CD4-positive, CD25-positive, alpha-beta regulatory T cell (primary cell): ENCODE data around the gene ZBTB8A. TPM values are rescaled to one million over a fixed set of nuclear protein-coding genes. Genes with fewer than 3 reads are reported as not detected.

ENCODE experiments used
- ATAC-seq, 2 donors: fragments of 150-1000 bp; cut with Tn5 transposase; one replicate each; pipeline ENCODE4 v1.10.0; 2021; ENCODE audit warnings: low read depth in 2 of 2, moderate number of reproducible peaks in 2 of 2, moderate library complexity in 1 of 2
- DNase-seq, 3 donors: peaks; one replicate each; pipeline versions ENCODE4 v3.0.0 to v3.0.0-alpha.2; 2012 to 2022; ENCODE audit warnings: mixed read lengths in 1 of 3
- H3K27ac ChIP-seq: one replicate; pipeline ENCODE4 v1.7.0; 2013; ENCODE audit warnings: mild to moderate bottlenecking, low read length; ENCODE audit not compliant: insufficient read depth, poor library complexity, severe bottlenecking
- H3K27me3 ChIP-seq: one replicate; pipeline ENCODE4 v1.7.0; 2013; ENCODE audit warnings: low read length; ENCODE audit not compliant: control insufficient read depth, insufficient read depth
- H3K36me3 ChIP-seq: one replicate; pipeline ENCODE4 v1.7.0; 2013; ENCODE audit warnings: mild to moderate bottlenecking, low read length, moderate library complexity; ENCODE audit not compliant: control insufficient read depth, insufficient read depth
- H3K4me1 ChIP-seq: 2 replicates; pipeline ENCODE4 v1.7.0; 2013; ENCODE audit warnings: mild to moderate bottlenecking, low read length; ENCODE audit not compliant: insufficient read depth, control insufficient read depth, poor library complexity, severe bottlenecking
- H3K4me3 ChIP-seq: one replicate; pipeline ENCODE4 v1.7.0; 2013; ENCODE audit warnings: low read depth, mild to moderate bottlenecking, low read length, moderate library complexity
- H3K9me3 ChIP-seq, 2 experiments: 1 replicate in 1 of 2; 2 replicates in 1 of 2; pipeline ENCODE4 v1.7.0; 2013; ENCODE audit warnings: low read length in 2 of 2, mild to moderate bottlenecking in 1 of 2, moderate library complexity in 1 of 2; ENCODE audit not compliant: control insufficient read depth in 2 of 2
- H3K27ac Mint-ChIP-seq, 3 donors: one replicate each; pipeline ENCODE4 v1.8.0; 2020 to 2022; ENCODE audit warnings: mild to moderate bottlenecking in 3 of 3, mixed read lengths in 3 of 3, moderate library complexity in 2 of 3
- H3K27me3 Mint-ChIP-seq: one replicate; pipeline ENCODE4 v1.8.0; 2022; ENCODE audit warnings: mild to moderate bottlenecking, mixed read lengths
- H3K36me3 Mint-ChIP-seq: one replicate; pipeline ENCODE4 v1.8.0; 2020; ENCODE audit warnings: mixed read lengths
- H3K4me1 Mint-ChIP-seq, 4 donors: one replicate each; pipeline ENCODE4 v1.8.0; 2020 to 2022; ENCODE audit warnings: mixed read lengths in 4 of 4, mild to moderate bottlenecking in 1 of 4
- H3K4me3 Mint-ChIP-seq, 4 donors: one replicate each; pipeline ENCODE4 v1.8.0; 2020 to 2022; ENCODE audit warnings: mild to moderate bottlenecking in 4 of 4, mixed read lengths in 4 of 4, moderate library complexity in 3 of 4
- H3K9me3 Mint-ChIP-seq, 7 donors: one replicate each; pipeline ENCODE4 v1.8.0; 2020 to 2022; ENCODE audit warnings: mixed read lengths in 7 of 7, mild to moderate bottlenecking in 3 of 7, moderate library complexity in 2 of 7
- polyA plus RNA-seq, 4 donors: library from polyadenylated mRNA; unstranded; fragments of 300-500 nt; fragmentation: Illumina TruSeq; gene quantifications; one replicate each; pipeline ENCODE4 v1.2.3, GENCODE V29; 2021
- total RNA-seq: library from RNA; stranded (reverse); gene quantifications from one replicate; pipeline ENCODE4 v1.2.3, GENCODE V29; 2022

Gene ZBTB8A
- total and polyA plus RNA-seq, 5 donors from 2014 or later, result 0.12 TPM; not detected in 4

DNA sequence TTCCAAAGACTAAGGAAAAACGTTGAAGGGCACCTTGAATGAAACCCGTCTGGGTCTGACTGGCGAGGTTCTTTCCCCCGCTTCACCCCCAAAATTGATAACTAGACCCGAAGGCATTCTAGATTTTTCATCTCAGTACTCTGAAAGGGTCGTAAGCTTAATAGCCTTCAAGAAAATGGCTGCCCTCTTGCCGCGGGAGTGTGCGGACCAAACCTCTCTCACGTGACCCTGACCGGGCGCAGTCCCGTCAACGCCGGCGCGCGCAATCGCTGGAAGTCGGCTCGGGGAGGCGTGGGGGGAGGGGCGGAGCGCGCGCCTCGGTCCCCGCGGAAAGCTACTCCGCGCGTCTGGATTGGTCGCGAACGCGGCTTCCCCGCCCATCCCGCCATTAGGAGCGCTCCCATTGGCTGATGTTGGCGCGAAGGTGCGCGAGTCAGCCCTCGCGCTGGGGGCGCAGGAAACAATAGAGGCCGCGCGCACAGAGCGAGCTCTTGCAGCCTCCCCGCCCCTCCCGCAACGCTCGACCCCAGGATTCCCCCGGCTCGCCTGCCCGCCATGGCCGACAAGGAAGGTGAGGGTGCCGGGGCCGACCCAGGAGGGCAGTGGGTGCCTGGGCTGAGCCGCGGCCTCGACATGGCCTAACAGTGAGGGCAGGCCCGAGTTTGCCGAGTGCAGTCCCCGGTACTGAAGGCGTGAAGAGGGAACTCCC is 111.7 kb downstream of the ZBTB8A start, which contains the start of gene RBBP4:
Gene RBBP4, plus strand, starts transcription at position 457 of the 709 bp plus-strand sequence. Its CDS starts 99 bp downstream, at position 556.
- H3K4me3 Mint-ChIP-seq, result peak within 1 kb of the TSS; percentile 89 to 95 (median 95)
- DNase-seq, result peak; percentile 95 to 98 (median 98)
- H3K4me3 ChIP-seq, result peak within 1 kb of the TSS; percentile 93
- H3K4me1 ChIP-seq, result peaks cover 59% of the 10 kb centered on the region
- H3K27ac Mint-ChIP-seq, result peak within 1 kb of the TSS; percentile 96 to 100 (median 98)
- no peaks in the 10 kb centered on the region for H3K9me3 ChIP-seq
- peaks cover 18 to 76% (median 51%) of the 10 kb centered on the region in 4 donors for H3K4me1 Mint-ChIP-seq
- peaks cover 6% of the 10 kb centered on the region for H3K27me3 Mint-ChIP-seq
- no peaks in the 10 kb centered on the region for H3K9me3 Mint-ChIP-seq
- H3K27me3 ChIP-seq, result no peaks in the 10 kb centered on the region
- ATAC-seq, result peak; percentile 88
- peaks cover 17% of the 10 kb centered on the region for H3K36me3 Mint-ChIP-seq
- H3K27ac ChIP-seq, result peak within 1 kb of the TSS; percentile 99
- H3K36me3 ChIP-seq, result peaks cover 25% of the 10 kb centered on the region

DNA sequence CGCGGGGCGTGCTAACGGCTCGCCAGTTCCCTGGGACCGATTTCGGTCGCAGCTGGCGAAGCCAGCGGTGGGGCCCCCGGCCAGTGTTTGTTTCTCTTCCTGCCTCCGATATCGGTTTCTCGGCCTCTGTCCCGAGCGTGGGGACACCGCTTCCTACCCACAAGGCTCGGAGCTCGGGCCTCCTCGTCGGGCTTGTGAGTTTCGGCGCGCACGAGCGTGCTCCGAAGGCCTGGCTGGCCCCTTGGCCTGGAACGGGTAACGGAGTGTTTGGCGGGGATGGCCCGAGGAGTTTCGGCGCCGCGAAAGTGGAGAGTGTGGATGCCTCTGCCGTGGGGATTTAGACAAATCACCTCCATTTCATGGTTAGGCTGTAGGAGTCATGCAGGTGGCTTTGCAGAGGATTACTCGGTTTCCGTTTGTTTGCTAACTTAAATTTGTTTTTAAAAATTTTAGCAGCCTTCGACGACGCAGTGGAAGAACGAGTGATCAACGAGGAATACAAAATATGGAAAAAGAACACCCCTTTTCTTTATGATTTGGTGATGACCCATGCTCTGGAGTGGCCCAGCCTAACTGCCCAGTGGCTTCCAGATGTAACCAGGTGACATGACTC is 112.3 kb downstream of the ZBTB8A start:
- Histone ChIP-seq H3K27ac (peak overlapping the region; percentile 99), H3K36me3 (peaks cover 32% of the 10 kb centered on the region), H3K9me3 (no peaks in the 10 kb centered on the region), H3K4me1 (peaks cover 59% of the 10 kb centered on the region), H3K27me3 (no peaks in the 10 kb centered on the region), H3K4me3 (peak overlapping the region; percentile 87)
- H3K36me3 Mint-ChIP-seq, result peaks cover 17% of the 10 kb centered on the region
- H3K27ac Mint-ChIP-seq, result peak overlapping the region; percentile 96 to 100 (median 98)
- peaks cover 18 to 80% (median 52%) of the 10 kb centered on the region in 4 donors for H3K4me1 Mint-ChIP-seq
- DNase-seq (no peak), ATAC-seq (no peak)
- no peaks in the 10 kb centered on the region for H3K9me3 Mint-ChIP-seq
- H3K4me3 Mint-ChIP-seq, result peak overlapping the region; percentile 89 to 95 (median 95)
- peaks cover 6% of the 10 kb centered on the region for H3K27me3 Mint-ChIP-seq

- H3K4me1 Mint-ChIP-seq, result peaks cover 22 to 84% (median 55%) of the 10 kb centered on the region in 4 donors
- Histone ChIP-seq H3K4me3 (peak overlapping the region; percentile 87), H3K36me3 (peaks cover 40% of the 10 kb centered on the region), H3K9me3 (no peaks in the 10 kb centered on the region), H3K4me1 (peaks cover 58% of the 10 kb centered on the region), H3K27me3 (no peaks in the 10 kb centered on the region), H3K27ac (peak overlapping the region; percentile 99)
- DNase-seq, result no peak
- H3K27ac Mint-ChIP-seq, result peak overlapping the region in 2 of 3 donors; percentile 98 to 100
- ATAC-seq, result no peak
- H3K9me3 Mint-ChIP-seq, result no peaks in the 10 kb centered on the region
- H3K27me3 Mint-ChIP-seq, result peaks cover 6% of the 10 kb centered on the region
- peak overlapping the region; percentile 89 to 95 (median 95) for H3K4me3 Mint-ChIP-seq
- H3K36me3 Mint-ChIP-seq, result peaks cover 23% of the 10 kb centered on the region
Measured at GRCh38 chr1:32652244-32652962, 113.2 kb downstream of the ZBTB8A start.

Other genes with a start within 250 kb of the ZBTB8A start
- gene HDAC1, start 247.3 kb upstream of the ZBTB8A start, total RNA-seq, result 98.2 TPM
- gene HDAC1, start 247.3 kb upstream of the ZBTB8A start, polyA plus RNA-seq, result 100 to 1,000 TPM; 132 to 150 (median 147) TPM
- gene MARCKSL1, start 203.2 kb upstream of the ZBTB8A start, total RNA-seq, result 27.5 TPM
- 10 to 100 TPM; 34.4 to 59.4 (median 48.7) TPM for gene MARCKSL1, start 203.2 kb upstream of the ZBTB8A start, polyA plus RNA-seq
- 43.2 TPM for gene FAM229A, start 176.9 kb upstream of the ZBTB8A start, total RNA-seq
- under 1 TPM in 2 of 4 donors, not detected in 2; 0.14 to 0.31 TPM for gene FAM229A, start 176.9 kb upstream of the ZBTB8A start, polyA plus RNA-seq
- 0.76 TPM for gene TSSK3, start 176.9 kb upstream of the ZBTB8A start, total RNA-seq
- gene TSSK3, start 176.9 kb upstream of the ZBTB8A start, polyA plus RNA-seq, result 1 to 10 TPM in 2 of 4 donors, not detected in 2; 1.1 to 1.9 TPM
- 198 TPM for gene BSDC1, start 145.0 kb upstream of the ZBTB8A start, total RNA-seq
- 10 to 100 TPM; 27.3 to 45.4 (median 40.1) TPM for gene BSDC1, start 145.0 kb upstream of the ZBTB8A start, polyA plus RNA-seq
- not detected for gene ZBTB8B, start 74.4 kb upstream of the ZBTB8A start, total RNA-seq
- gene ZBTB8B, start 74.4 kb upstream of the ZBTB8A start, polyA plus RNA-seq, result not detected
- gene ZBTB8OS, start 111.1 kb downstream of the ZBTB8A start, total RNA-seq, result 40.8 TPM
- gene ZBTB8OS, start 111.1 kb downstream of the ZBTB8A start, polyA plus RNA-seq, result 100 to 1,000 TPM in 1 of 4 donors, 10 to 100 TPM in 3; 72.9 to 117 (median 89.0) TPM
- 139 TPM for gene RBBP4, start 111.8 kb downstream of the ZBTB8A start, total RNA-seq
- 100 to 1,000 TPM; 256 to 312 (median 288) TPM for gene RBBP4, start 111.8 kb downstream of the ZBTB8A start, polyA plus RNA-seq
- not detected for gene SYNC, start 163.3 kb downstream of the ZBTB8A start, total RNA-seq
- gene SYNC, start 163.3 kb downstream of the ZBTB8A start, polyA plus RNA-seq, result not detected